NCI-H1436 treated with DMSO at 0.1 percent for 48 hours (cell line): ENCODE results near the gene TMEM161A.
"Not testable (repeated sequence)": the region's sequence is repeated elsewhere in the genome, so short reads cannot be mapped to it uniquely, and the experiment has no call there.

Experiments
- DNase-seq: peaks from one replicate; lab custom pipeline; 2025; lab: John Stamatoyannopoulos, UW

TMEM161A gene

DNA sequence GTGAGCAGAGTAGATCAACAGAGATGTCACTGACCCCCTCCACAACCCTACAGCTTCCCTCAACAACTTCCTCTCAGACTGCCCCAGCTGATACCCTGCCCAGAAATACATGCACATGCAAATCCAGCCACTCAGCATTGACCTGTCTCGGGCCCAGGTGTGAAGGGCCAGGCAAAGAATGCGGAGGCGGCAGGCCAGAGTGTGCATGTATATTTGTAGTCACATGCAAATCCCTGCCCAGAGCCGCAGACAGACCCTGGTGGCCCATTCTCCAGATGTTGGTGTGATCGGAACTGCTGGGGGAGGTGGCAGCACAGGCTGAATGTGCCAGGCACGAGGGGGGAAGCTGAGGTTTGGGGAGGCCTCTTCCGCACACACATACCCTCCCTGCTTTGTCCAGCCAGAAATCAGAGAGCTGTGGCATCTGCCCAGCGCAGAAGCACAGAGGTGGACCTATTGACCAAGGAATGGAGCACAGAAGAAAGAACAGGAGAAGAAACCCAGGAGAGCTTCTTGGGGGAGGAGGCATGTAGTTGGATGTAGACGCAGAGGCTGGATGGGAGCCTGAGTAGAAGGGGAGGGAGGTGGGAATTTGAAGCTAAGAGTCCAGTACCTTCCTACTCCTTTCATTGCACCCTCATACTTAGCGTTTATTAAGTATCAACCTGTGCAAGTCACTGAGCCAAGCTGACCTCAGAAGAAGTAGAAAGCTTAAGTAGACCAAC lies 17.4 kb upstream of the TMEM161A start:
- DNase-seq: no peak

DNA sequence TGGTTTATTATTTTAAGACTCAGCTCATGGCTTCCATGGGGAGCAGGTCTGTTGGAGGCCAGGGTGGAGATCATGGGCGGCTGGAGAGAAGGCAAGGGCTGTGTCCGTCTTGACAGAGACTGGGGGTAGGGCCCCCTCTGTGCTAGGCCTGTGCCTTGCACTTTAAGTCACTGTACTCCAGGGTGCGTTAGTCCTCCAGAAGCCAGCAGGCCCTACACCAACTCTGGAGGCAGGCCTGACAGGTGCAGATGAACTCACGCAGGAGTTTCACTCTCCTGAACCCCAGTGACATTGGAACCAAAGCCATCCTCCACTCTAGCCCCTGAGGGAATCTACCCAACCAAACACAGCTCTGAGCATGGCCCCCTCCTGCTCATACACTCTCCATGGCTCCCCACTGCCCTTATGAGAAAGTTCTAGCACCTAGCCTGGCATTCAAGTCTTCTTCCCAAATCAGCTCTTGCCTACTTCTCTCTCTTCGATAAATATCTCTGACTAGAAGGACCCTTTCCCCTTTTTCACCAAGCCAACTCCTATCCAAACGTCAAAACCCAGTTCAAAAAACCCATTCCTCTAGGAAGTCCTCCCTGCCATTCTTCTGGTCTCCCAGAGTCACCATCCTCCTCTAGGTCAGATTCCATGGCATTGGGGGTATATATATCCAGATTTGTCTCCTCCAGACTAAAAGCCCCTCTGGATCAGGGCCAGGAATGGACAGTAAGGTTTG lies 16.7 kb upstream of the TMEM161A start:
- no peak for DNase-seq

DNA sequence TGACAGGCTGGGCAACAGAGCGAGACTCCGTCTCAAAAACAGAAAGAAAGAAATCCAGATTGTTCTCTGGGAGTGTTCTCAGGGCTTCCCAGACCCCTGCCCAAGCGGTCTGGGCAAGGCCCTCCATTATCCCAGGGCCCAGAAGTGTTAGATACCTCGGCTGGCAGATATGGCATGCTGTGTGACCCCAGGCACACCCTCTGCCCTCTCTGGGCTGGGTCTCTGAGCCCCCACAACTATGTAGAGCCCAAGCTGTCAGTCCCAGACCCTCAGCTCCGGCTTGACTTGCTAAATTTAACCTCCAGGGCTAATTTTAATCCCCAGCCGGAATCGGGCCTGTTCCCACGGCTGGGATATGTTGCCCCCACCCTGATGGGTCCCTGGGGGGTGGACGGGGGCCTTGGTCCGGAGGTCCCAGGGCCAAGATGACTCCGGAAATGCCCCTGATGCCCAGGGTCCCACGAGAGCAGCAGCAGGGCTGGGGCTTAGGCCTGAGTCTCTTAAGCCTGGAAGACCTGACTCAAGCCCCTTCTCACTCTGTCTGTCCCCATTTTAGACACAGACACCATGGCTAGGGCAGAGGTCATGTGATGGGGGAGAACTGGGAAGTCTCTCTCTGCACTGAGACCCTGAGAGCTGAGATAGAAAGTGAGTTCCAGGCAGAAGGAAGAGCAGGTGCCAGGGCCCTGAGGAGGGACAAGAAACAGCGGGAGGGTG lies 14.5 kb upstream of the TMEM161A start:
- no peak for DNase-seq

DNA sequence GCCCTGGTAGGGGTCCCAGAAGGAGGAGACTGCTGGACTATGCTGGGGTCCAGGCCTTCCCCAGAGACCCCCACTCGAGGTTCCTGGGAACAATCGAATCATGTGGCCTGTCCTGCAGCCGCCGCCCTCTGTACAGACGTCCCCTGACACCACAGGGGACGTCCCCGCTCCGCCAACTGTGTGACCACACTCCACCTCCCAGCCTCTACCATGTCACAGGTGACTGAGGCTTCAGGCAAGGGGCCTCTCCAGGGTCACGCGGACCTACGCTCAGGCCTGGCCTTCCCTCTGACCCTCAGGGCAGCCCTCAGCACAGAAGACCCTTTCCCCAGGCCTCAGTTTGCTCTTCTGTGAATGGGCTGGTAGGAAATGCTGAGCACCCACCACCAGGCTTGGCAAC lies 13.1 kb upstream of the TMEM161A start:
- DNase-seq: no peak

DNA sequence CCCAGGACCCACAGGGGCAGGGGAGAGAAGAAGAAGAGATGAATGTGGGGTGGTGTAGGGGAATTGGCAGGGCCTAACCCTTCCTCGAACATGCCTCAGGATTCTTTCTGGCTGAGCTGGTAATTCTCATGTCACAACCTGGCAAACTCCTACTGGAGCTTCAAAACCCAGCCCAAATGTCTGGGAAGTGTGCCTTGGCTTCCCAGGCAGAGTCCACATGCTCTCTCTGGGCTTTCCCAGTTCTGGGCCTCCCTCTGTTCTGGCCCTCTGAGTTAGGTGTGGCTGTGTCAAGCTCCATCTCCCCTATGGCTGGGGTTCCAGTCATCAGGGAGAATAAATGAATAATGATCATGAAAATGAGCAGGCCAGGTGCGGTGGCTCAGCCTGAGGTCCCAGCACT lies 11.2 kb upstream of the TMEM161A start:
- DNase-seq: no peak

DNA sequence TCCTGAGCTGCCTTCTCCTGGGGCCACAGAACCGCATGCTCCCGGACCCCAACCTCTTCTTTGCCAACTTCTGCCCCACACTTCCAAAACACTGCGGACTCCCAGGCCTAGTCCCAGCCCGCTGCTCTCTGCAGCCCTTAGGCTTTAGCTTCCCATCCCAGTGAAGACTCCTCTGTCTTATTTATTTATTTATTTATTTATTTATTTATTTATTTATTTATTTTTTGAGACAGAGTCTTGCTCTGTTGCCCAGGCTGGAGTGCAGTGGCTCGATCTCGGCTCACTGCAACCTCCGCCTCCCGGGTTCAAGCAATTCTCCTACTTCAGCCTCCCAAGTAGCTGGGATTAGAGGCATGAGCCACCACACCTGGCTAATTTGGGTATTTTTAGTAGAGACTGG lies 10.2 kb upstream of the TMEM161A start:
- DNase-seq: not testable (repeated sequence)

DNA sequence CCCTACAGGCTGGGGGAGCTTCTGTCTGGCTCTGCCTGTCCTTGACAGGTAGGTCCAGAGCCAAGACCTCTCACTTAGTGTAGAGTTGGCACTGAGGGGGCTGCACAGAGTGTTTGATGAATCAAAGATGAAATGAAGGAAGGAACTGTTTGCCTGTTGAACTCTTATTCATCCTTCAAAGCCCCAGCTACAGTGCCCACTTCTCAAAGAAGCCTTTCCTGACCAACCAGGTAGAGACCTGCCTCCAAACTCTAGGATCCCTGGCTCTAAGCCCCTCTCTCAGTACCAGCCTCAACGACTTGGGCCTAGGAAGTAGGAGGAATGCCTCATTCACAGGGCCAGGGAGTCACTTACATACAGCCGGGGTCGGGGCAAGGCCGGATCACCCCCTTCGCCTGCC lies 9.1 kb upstream of the TMEM161A start:
- DNase-seq: no peak

DNA sequence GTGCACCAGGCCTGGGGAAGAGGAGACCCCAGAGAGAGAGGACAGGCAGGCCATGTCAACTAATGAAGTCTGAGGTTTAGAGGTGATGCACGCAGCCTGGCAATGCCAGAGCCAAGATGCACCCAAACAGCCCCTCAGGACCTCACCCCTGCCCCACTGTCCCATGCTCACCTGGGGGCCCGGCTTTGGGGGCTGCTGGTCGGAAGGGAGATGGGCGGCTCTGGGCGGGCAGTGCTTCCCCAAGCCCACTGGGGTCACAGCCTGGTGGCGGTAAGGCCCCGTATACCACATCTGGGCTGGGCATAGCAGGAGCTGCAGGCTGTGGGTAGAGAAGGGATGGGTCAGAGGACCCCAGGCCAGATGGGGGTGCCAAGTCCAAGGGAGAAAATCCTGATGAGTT lies 8.6 kb upstream of the TMEM161A start:
- no peak for DNase-seq

DNA sequence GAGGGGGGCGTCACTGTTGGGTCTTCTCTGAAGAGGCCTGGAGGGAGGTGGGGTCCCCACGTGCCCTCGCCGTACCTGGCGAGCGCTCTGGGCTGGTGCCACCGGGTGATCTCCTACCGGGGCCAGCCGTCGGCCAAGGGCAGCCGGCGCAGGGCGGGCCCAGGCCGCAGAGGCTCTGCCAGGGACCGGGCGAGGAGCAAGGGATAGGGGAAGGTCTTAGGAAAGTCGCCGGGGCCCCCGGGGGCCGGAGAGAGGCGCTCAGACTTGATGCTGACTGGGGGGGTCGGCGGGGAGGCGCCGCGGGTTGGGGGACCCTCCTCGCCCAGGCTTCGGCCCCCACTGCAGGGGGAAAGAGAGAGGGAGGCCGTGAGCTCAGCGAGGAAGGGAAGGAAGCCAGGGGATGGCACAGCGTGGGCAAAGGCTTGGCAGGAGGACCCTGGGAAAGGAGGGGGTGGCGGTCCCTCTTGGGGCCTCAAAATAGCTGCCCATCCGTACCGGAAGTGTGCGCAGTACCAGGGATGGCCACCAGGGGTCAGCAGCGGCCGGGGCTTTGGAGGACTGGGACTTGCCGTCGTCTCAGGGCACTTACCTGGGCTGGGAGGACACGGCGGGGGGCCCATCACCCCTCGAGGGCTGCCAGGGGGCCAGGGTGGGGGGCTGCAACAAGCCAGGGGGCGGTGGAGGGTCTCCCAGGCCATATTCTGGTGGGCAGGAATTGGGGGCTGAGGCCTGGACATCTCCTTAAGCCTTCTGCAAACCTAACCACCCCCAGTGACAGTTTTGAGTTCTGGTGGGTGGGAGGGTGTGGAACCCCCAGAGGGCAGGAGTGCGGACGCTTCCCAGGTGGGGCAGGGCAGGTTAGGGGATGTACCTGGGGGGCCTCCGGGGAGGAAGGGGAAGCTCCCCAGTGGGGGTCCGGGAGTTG lies 7.7 kb upstream of the TMEM161A start:
- DNase-seq: no peak

DNA sequence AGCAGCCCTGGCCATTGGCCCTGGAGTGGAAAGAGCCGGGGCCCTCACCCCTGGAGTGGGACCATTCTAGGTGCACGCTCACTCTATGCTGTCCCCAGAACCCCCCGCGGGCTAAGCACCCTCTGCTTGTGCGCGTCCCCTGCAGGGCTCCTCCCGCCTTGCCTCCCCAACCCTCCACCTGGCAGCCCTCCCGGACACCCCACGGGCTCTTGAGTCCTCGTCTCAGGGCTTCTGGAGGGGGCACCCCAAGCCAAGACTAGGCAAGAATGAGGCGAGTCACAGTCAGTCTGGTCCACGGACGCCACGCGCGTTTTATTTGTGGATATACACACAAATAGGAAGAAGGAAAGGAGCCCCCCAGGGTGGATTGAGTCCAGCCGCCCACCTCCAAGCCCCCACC lies 7.0 kb upstream of the TMEM161A start:
- no peak for DNase-seq

DNA sequence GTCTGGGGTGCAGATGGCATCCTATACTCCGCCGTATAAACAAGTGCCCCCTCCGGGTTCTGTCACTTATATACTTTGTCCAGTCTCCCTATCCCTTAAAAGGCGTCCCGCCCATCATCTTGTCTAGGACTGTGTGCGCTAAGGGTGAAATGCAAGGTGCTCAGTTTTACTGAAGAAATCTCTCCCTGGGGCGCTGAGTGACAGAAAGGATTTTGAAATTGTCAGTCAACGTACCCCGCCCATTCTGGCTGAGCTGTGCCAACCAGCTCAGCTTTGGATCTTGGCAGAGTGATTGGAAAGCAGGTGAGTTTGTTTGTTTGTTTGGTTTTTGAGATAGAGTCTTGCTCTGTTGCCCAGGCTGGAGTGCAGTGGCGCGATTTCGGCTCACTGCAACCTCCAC lies 4.1 kb upstream of the TMEM161A start:
- no peak for DNase-seq

DNA sequence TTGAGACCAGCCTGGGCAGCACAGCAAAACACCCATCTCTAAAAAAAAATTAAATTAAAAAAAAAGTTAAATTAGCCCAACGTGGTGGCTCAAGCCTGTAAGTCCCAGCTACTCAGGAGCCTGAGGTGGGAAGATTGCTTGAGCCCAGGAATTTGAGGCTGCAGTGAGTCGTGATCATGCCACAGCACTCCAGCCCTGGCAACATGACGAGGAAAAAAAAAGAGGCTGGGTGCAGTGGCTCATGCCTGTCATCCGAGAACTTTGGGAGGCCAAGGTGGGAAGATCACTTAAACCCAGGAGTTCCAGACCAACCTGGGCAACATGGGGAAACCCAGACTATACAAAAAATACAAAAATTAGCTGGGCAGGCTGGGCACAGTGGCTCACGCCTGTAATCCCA lies 2.2 kb upstream of the TMEM161A start:
- no peak for DNase-seq

DNA sequence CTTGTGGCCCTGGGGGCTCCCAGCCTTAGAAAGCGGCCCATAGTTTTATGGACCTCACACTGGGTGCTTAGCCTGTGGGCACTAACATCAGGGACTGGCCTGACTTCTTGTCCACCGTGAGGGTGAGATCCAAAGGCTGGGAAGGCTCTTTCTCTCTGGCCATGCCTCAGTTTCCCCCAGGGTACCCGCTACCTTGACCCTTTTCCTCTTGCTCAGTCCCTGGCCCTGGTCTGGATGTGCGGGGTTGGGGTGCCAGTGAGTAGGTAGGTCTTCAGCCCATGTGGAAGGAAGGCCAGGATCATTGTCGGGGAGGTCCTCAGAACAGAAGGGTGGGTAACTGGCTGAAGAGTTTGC lies 1.6 kb upstream of the TMEM161A start:
- no peak for DNase-seq

DNA sequence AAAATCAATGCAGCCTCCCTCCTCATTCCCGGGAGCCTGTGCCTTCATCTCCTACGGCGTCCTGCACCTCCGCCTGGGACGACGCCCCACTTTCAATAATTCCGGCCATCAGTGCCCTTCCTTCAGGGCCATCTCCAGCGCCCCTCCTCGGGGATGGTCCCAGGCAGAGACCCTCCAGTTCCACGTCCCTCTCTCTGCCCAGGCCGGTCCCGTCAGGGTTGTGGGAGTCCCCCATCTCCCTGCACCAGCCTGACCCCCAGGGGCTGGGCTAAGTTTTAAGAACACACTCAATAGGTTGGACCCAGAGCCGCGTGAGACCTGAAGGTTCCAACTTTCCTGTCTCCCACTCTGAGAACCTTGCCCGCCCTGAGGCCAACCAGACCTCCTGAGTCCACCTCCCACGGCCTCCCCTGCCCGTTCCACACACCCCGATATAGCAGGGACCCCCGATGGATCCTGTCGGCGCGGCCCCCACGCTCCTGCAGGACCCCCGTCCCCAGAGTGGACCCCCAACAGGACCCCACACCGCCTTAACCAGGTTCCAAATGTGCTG lies 646 bp downstream of the TMEM161A start:
- no peak for DNase-seq

DNA sequence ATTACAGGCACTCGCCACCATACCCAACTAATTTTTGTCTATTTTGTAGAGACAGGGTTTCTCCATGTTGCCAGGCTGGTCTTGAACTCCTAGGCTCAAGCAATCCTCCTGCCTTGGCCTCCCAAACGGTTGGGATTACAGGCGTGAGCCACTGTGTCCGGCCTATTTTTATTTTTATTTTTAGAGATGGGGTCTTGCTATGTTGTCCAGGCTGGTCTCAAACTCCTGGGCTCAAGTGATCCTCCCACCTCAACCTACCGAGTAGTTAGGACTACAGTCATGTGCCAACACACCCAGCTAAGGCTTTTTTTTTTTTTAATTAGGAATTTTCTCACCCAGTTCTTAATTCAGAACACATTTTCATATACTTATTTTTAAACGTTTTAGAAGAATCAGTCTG lies 2.6 kb downstream of the TMEM161A start:
- DNase-seq: not testable (repeated sequence)

DNA sequence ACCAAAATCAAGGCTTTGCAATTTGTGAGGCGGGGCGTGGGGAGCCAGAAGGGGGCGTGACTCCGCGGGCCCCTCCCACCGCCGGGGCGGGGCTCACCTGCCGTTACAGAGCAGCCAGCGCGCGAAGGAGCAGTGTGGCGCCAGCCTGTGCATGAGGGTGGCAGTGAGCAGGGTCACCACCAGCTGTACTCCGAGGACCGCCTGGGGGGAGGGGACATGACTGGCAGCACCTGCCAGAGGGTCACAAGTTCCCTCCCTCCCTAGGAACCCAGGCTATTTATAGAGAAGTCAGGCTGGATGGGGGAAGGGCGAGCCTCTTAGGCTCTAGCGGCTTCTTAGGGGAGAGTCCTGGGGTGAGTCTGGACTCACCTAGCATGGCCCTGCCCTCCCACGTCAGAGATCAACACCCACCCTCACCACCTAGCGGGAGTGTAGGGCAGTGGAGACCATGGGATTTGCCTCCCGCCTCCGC lies 3.6 kb downstream of the TMEM161A start:
- no peak for DNase-seq

DNA sequence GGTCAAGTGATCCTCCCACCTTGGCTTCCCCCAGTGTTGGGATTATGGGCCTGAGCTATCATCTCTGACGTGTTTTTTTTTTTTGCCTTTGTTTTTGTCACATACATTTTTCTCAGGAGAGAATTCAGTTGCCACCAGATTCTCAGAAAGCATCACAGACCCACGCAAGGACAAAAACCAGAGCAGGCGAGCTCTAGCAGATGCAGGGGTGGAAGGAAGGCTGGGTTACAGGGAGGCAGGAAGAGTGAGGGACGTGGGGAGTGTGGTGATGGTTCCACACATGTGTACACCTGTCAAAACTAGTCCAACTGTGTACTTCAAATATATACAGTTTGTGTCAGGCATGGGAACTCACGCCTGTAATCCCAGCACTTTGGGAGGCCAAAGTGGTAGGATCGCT lies 4.3 kb downstream of the TMEM161A start:
- DNase-seq: no peak

DNA sequence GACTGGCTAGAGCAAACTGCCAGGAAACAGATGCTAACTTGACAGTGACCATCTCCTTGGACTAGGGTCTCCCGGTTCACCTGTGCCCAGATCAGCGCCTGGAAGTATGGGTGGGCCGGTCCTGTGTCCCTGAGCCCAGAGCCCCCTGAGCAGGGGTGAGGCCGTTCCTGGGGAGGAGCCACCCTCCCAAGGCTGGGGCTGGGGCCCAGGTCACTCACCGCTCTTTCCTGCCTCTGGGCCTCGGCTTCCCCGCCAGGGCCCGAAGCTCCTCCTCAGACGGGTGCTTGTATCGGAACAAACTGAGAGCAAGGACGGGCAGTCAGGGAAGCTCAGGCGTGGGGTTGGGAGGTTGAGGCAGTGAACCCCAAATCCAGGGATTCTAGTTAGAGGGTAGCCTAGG lies 5.4 kb downstream of the TMEM161A start:
- no peak for DNase-seq

DNA sequence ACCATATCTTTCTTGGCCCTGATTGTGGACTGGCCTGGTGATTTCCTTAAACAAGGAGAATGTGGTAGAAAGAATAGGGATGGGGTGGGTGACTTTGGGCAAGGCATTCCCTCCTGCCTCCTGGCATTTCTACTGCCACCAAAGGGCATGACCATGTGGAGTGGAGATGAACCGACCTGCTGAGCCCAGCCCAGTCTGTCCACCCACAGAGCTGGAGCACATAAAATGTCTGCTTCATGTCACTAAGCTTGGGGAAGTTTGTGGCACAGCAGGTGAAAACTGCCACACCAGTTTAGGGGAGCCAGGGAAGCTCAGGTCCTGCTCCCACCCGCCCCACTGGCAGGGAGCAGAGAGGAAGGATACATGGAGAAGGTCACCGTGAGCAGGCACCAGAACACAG lies 6.3 kb downstream of the TMEM161A start:
- DNase-seq: no peak

DNA sequence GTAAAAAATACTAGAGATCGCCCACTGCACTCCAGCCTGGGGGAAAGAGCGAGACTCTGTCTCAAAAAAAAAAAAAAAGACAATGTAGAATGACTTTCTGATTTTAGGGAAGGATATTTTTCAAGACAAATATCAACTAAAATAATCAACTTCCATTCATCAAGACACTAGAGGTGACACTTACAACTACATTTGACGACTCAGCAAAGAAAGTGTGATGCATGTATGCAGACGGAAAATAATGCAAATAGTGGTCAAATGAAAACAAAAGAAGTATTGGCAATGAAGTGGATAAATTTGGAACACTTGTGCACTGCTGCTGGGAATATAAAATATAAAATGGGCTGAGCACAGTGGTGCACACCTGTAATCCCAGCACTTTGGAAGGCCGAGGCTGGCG lies 12.2 kb downstream of the TMEM161A start:
- no peak for DNase-seq

DNA sequence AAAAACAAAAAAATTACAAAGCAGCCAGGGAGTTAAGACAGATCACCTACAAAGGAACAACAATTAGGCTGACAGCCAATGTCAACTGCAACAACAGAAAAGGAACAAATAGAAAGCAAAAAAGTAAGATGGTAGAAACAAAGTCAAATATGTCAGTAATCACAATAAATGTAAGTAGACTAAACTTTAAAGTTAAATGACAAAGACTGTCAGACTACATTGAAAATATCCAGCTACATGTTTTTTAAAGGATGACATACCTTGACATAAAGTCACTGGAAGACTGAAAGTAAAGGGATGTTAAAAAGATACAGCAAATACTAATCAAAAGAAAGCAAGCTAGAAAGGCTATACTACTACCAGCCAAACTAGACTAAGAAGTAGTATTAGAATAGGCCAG lies 14.9 kb downstream of the TMEM161A start:
- DNase-seq: no peak

DNA sequence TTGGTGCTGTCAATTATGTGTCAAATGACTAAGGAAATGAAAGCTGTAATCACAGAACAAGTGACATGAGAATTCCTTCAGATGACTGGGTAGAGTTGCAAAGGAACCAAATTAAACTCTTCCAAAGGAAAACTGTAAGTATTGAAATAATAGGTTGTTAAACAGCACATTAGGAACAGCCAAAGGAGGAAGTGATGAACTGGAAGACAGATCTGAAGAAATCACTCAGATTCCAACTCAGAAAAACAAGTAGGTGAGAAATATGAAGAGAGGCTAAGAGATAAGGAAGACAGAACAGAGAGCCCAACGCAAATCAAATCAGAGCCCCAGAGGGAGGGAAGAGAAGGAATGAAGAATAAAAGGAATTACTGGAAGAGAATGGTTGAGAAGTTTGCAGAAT lies 15.4 kb downstream of the TMEM161A start:
- no peak for DNase-seq
